CD14-positive monocyte (primary cell): ENCODE results near the gene SPAG16. TPM values are rescaled to one million over a fixed set of nuclear protein-coding genes. Genes with fewer than 3 reads are reported as not detected.

Experiments used
- DNase-seq, 3 donors: peaks; one replicate each; pipeline ENCODE4 v3.0.0-alpha.2; 2011 to 2022
- H2AFZ ChIP-seq: 2 replicates; pipeline ENCODE4 v1.6.0; 2012; ENCODE audit warnings: mild to moderate bottlenecking, low read depth, low read length, inconsistent platforms; ENCODE audit not compliant: insufficient read depth, poor library complexity, severe bottlenecking
- H3K27ac ChIP-seq, 2 donors: 1 replicate in 1 of 2; 2 replicates in 1 of 2; pipeline ENCODE4 v1.5.1; 2012 to 2013; ENCODE audit warnings: low read length in 2 of 2, control low read depth in 1 of 2, inconsistent platforms in 1 of 2, low read depth in 1 of 2, mild to moderate bottlenecking in 1 of 2
- H3K27me3 ChIP-seq, 2 donors: one replicate each; pipeline versions ENCODE4 v1.6.0 to v1.6.1; 2011 to 2013; ENCODE audit warnings: low read length in 2 of 2; ENCODE audit not compliant: control insufficient read depth in 2 of 2, insufficient read depth in 2 of 2
- H3K36me3 ChIP-seq, 2 donors: replicated peaks in 1 of 2; 1 replicate in 1 of 2; 2 replicates in 1 of 2; pipeline versions ENCODE4 v1.5.1 to v1.6.1; 2012 to 2013; ENCODE audit warnings: low read length in 2 of 2, control low read depth in 1 of 2, inconsistent platforms in 1 of 2, mild to moderate bottlenecking in 1 of 2; ENCODE audit not compliant: insufficient read depth in 2 of 2, control insufficient read depth in 1 of 2
- H3K4me1 ChIP-seq, 2 donors: 1 replicate in 1 of 2; 2 replicates in 1 of 2; pipeline versions ENCODE4 v1.5.1 to v1.6.1; 2012 to 2013; ENCODE audit warnings: low read length in 2 of 2, control low read depth in 1 of 2, inconsistent platforms in 1 of 2, mild to moderate bottlenecking in 1 of 2, moderate library complexity in 1 of 2; ENCODE audit not compliant: insufficient read depth in 2 of 2, control insufficient read depth in 1 of 2
- H3K4me2 ChIP-seq: replicated peaks from 2 replicates; pipeline ENCODE3; 2012; ENCODE audit warnings: low read length, moderate library complexity, mild to moderate bottlenecking; ENCODE audit not compliant: poor library complexity, severe bottlenecking; ENCODE audit errors: extremely low read depth
- H3K4me3 ChIP-seq, 3 experiments: fragments of 200-600 bp in 1 of 3; sonication (generic) in 1 of 3; replicated peaks in 1 of 3; 1 replicate in 2 of 3; 2 replicates in 1 of 3; pipeline ENCODE4 v1.5.1; 2011 to 2013; ENCODE audit warnings: low read length in 3 of 3, mild to moderate bottlenecking in 3 of 3, control low read depth in 2 of 3, low read depth in 2 of 3, inconsistent platforms in 1 of 3, moderate library complexity in 1 of 3
- H3K79me2 ChIP-seq: 2 replicates; pipeline ENCODE4 v1.6.0; 2012; ENCODE audit warnings: mild to moderate bottlenecking, control low read depth, inconsistent platforms, low read length, moderate library complexity; ENCODE audit not compliant: insufficient read depth
- H3K9ac ChIP-seq: 2 replicates; pipeline ENCODE4 v1.6.0; 2017; ENCODE audit warnings: low read length, mild to moderate bottlenecking; ENCODE audit not compliant: insufficient read depth, poor library complexity, severe bottlenecking
- H3K9me3 ChIP-seq, 2 donors: replicated peaks in 1 of 2; 1 replicate in 1 of 2; 2 replicates in 1 of 2; pipeline versions ENCODE4 v1.5.1 to v1.6.1; 2012 to 2013; ENCODE audit warnings: low read length in 2 of 2, control low read depth in 1 of 2; ENCODE audit not compliant: control insufficient read depth in 1 of 2, insufficient read depth in 1 of 2
- H4K20me1 ChIP-seq: 2 replicates; pipeline ENCODE4 v1.6.0; 2012; ENCODE audit warnings: mild to moderate bottlenecking, low read length, control low read depth, moderate library complexity; ENCODE audit not compliant: insufficient read depth
- H3K27ac Mint-ChIP-seq, 7 donors: one replicate each; pipeline ENCODE4 v1.8.0; 2020; ENCODE audit warnings: mild to moderate bottlenecking in 7 of 7, mixed read lengths in 7 of 7, moderate library complexity in 6 of 7, inconsistent platforms in 2 of 7
- H3K27me3 Mint-ChIP-seq, 3 donors: one replicate each; pipeline ENCODE4 v1.8.0; 2021 to 2022; ENCODE audit warnings: low read depth in 3 of 3, mild to moderate bottlenecking in 3 of 3, mixed read lengths in 3 of 3, moderate library complexity in 3 of 3, inconsistent platforms in 1 of 3
- H3K36me3 Mint-ChIP-seq, 2 donors: one replicate each; pipeline ENCODE4 v1.8.0; 2020; ENCODE audit warnings: mixed read lengths in 2 of 2, inconsistent platforms in 1 of 2, mild to moderate bottlenecking in 1 of 2
- H3K4me1 Mint-ChIP-seq: one replicate; pipeline ENCODE4 v1.8.0; 2020; ENCODE audit warnings: mild to moderate bottlenecking, mixed read lengths
- H3K4me3 Mint-ChIP-seq, 2 donors: one replicate each; pipeline ENCODE4 v1.8.0; 2020; ENCODE audit warnings: mild to moderate bottlenecking in 2 of 2, mixed read lengths in 2 of 2, moderate library complexity in 1 of 2
- H3K9me3 Mint-ChIP-seq, 7 donors: one replicate each; pipeline ENCODE4 v1.8.0; 2020 to 2022; ENCODE audit warnings: mixed read lengths in 7 of 7, mild to moderate bottlenecking in 6 of 7, moderate library complexity in 6 of 7, inconsistent platforms in 2 of 7
- CTCF ChIP-seq: fragments of 200-600 bp; IDR thresholded peaks from one replicate; pipeline ENCODE4 v1.8.0; 2022; ENCODE audit warnings: antibody characterized with exemption, mild to moderate bottlenecking
- WGBS: methylation state at CpG from one replicate; pipeline ENCODE4 v1.1.5; 2013; ENCODE audit warnings: missing lambda C conversion rate; ENCODE audit not compliant: insufficient coverage; 5-methylcytosine and 5-hydroxymethylcytosine counted together
- intact Hi-C, 2 donors: fragments of 100-400 bp; cut with micrococcal nuclease; formaldehyde crosslinking; loops; one replicate each; pipeline versions ENCODE4 v1.15.0 to v1.15.1; 2023
- polyA plus RNA-seq, 3 donors: library from polyadenylated mRNA; depleted of rRNA in 1 of 3; unstranded in 2 of 3; stranded (reverse) in 1 of 3; fragments of 300-500 nt in 2 of 3; fragments of >200 nt in 1 of 3; fragmentation: Illumina TruSeq in 2 of 3; gene quantifications; 1 replicate in 2 of 3; 2 replicates in 1 of 3; pipeline ENCODE4 v1.2.3, GENCODE V29; 2012 to 2021

Gene SPAG16
- polyA plus RNA-seq, 3 donors = 0.12 to 0.30 TPM; not detected in 1

GRCh38 chr2:213679894-213680293, 395.6 kb downstream of the SPAG16 start:
- Mint-ChIP-seq H3K36me3 (no peaks in the 10 kb centered on the region), H3K27ac (no peak overlapping the region), H3K27me3 (no peaks in the 10 kb centered on the region), H3K9me3 (peaks cover 2 to 14% (median 5%) of the 10 kb centered on the region in 7 donors), H3K4me1 (no peaks in the 10 kb centered on the region), H3K4me3 (no peak overlapping the region)
- Histone ChIP-seq H3K9me3 (peaks cover 0 to 3% of the 10 kb centered on the region in 2 donors), H3K9ac (no peak overlapping the region), H4K20me1 (no peaks in the 10 kb centered on the region), H3K27ac (no peak overlapping the region), H3K4me3 (no peak overlapping the region), H2AFZ (no peak overlapping the region), H3K4me2 (no peak overlapping the region), H3K36me3 (no peaks in the 10 kb centered on the region), H3K79me2 (no peaks in the 10 kb centered on the region), H3K27me3 (no peaks in the 10 kb centered on the region), H3K4me1 (no peaks in the 10 kb centered on the region)
- no CpG with 5 or more reads among the region's 1 CpG for WGBS
- DNase-seq = no peak
- TF ChIP-seq CTCF = no peak
- intact Hi-C loops = no loop called here

- intact Hi-C loops = no loop called here
- Histone ChIP-seq H3K4me1 (no peaks in the 10 kb centered on the region), H3K79me2 (no peaks in the 10 kb centered on the region), H2AFZ (no peak overlapping the region), H3K4me3 (no peak overlapping the region), H3K27ac (no peak overlapping the region), H3K4me2 (no peak overlapping the region), H4K20me1 (no peaks in the 10 kb centered on the region), H3K9ac (no peak overlapping the region), H3K36me3 (no peaks in the 10 kb centered on the region), H3K27me3 (no peaks in the 10 kb centered on the region), H3K9me3 (peaks cover 0 to 3% of the 10 kb centered on the region in 2 donors)
- Mint-ChIP-seq H3K9me3 (peaks cover 0 to 18% (median 5%) of the 10 kb centered on the region in 7 donors), H3K4me1 (no peaks in the 10 kb centered on the region), H3K36me3 (no peaks in the 10 kb centered on the region), H3K27me3 (no peaks in the 10 kb centered on the region), H3K4me3 (no peak overlapping the region), H3K27ac (no peak overlapping the region)
- no peak for TF ChIP-seq CTCF
- 100% methylated on average over 2 of the region's 2 CpGs for WGBS
- no peak for DNase-seq
Observed at GRCh38 chr2:213682276-213682675, 398.0 kb downstream of the SPAG16 start.
